Measurements from ENCODE around the gene COL27A1.
"Not testable (repeated sequence)": the region's sequence is repeated elsewhere in the genome, so short reads cannot be mapped to it uniquely, and the experiment has no call there.

The COL27A1 gene

DNA sequence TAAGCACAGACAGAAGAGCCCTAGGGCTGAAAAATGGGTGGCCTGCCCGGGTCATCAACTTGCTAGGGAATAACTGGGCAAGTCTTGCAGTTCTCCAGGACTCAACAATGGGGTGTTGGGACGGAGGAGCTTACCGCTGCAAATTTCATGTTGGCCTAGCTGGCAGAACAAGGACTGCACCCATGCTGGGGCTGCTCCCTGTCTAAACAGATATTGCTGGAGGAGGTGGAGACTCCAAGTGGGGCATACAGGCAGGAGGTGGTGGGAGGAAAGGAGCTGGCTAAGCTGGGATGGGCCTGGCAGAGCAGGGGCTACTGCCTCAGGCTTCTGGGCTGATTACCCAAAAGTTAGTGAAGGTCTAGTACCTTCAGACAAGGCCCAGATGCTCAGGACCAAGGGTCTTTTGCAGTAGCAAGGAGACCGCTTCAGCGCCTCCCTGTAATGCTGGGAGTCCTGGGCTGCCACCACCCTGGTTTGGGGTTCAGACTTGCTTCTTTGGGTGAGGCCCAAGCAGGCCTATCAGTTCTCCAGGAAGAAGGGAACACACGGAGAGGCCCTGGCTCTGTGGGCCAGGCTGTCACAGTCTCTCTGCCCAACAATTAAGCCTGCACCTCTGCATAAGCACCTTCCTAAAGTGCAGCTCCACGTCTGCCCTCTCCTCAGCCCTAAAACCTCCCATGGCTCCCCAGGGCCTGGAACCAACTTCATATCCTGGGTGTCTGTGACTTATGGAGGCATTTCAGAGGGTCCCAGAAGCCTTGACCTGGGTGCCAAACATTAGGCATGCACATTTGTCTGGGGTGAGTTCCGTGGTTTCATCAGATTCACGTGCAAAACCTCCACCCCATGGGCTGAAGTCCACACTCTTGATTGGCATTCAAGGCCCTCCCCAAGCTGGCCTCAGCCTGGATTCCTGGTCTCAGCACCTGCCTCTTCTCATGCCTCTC, 32.0 kb upstream of the COL27A1 start:
- no peak for DNase-seq

DNA sequence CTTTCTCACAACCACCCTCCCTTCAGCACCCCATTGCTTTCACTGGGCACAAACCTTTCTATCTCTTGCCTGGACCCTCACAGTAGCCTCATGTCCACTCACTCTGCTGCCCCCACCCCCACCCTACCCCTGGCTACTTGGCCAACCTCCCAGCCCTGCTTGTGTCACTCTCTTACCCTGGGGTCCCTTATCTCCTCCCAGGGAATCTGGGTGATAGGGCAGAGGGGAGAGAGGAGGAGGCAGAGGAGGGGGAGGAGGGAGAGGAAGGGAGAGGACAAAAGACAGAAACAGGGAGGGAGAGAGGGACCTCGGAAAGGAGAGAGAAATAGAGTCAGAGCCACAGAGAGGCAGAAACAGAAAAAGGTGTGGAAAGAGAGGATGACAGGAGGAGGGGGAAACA, 31.2 kb upstream of the COL27A1 start:
- DNase-seq: no peak

DNA sequence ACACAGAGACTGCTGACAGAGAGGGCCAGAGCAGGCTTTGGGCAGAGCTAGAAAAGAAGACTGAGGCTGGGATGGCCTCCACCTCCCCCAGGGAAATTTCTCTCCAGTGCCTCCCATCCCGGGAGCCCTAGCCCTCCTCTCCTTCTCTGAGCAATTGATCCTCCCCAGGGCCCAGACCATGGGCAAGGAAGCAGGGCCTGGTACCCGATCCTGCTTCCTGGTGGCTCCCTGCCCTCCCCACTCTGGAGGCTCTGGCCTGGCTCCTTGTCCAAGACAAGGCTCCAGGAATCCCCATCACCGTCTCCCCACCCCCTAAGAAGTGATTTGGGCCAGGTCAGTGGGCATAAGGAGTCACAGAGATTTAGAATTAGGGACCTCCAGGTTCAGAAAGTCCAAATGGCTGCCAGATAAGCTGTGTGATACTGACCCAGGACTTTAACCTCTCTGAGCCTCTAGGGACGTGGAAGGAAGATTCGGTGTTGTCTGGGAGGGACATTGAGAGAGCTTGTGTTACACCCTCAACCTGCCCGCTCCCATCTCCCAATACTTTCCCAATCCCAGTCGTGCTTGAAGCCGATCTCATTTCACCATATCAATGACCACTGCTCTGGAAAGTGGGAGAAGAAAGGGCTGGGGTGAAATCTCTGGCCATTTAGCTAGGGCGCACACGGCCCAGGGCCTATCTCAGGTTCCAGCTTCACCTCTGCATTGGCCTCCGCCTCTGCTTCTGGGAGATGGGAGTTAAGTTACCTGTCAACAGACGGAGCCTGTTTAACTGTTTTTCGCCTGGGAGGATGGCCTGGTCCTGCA, 30.5 kb upstream of the COL27A1 start:
- DNase-seq: no peak

DNA sequence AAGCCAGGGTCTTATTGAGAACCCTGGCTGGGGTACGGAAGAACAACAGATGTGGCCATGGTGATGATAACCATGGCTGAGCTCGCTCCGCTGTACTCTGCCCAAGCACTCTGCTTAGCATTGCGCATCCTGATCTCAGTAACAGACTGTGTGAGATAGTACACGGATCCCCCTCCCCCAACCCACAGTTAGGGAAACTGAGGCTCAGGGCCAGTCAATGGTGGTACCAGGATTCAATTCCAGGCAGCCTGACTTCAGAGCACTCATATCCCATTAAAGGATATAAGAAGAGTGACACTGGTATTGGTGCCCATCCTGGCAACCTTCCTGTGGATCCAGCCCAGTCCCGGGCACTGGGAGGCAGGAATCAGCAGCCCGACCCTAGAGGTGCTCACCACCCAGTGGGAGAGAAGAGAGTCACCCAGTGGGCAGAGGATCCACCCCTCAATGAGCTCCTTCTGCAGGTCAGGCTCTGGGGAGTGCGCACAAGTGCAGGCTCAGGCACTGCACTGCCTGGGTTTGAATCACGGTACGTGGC, 29.8 kb upstream of the COL27A1 start:
- no peak for DNase-seq

DNA sequence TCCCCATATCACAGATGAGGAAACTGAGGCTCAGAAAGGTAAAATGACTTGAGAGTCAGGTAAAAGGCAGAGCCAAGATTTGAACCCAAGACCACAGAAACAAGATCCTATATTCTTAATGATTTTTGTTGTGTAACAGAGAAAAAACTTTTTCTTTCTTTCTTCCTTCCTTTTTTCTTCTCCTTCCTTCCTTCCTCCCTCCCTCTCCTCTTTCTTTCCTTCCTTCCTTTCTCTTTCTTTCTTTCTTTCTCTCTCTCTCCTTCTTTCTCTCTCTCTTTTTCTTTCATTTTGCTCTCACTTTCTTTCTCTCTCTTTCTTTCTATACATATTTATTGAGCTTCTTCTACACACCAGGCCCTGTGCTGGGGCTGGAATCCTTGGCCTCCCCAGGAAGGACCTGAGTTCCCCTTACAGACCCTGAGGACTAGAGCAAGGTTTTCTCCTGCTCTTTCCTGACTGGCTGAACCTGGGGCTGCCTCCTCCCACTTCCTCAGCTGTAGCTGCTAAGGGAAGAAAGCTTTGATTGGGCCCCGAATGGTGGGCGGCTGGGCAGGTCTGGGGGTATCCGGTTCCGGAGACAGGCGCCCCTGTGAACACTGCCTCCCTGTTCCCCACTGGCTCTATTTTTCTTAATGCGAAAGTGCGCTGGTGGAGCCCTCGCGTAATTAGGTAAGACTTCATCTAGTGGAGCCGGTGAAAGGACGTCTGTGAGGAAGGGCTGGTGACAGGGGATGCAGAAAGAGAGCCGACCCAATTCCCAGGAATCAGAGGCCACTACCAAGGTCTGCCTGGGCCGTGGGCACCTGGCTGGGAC, 28.9 kb upstream of the COL27A1 start:
- DNase-seq: no peak

DNA sequence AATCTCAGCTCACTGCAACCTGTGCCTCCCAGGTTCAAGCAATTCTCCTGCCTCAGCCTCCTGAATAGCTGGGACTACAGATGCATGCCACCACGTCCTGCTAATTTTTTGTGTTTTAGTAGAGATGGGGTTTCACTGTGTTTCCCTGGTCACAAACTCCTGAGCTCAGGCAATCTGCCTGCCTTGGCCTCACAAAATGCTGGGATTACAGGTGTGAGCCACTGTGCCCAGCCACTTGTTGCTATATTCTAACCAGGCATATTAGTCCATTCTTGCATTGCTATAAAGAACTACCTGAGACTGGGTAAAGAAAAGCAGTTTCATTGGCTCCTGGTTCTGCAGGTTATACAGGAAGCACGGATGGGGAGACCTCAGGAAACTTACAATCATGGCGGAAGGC, 26.6 kb upstream of the COL27A1 start:
- not testable (repeated sequence) for DNase-seq

DNA sequence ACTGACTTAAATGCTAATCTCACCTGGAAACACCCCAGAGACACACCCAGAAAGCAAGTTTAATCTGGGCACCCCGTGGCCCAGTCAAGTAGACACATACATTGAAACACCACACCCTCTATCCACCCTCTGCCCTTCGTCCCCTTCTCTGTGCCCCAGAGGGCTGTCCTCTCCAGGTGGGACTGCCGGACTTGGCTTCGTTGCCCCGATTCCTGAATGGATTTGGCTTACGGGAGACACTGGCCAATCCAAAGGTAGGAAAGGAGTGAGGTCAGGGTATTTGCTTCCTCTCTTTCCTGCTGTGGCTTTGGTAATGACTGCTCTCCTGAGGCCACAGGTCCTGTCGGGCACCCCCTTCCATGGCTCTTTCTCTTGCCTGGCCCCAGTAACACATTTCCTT, 25.2 kb upstream of the COL27A1 start:
- DNase-seq: no peak

DNA sequence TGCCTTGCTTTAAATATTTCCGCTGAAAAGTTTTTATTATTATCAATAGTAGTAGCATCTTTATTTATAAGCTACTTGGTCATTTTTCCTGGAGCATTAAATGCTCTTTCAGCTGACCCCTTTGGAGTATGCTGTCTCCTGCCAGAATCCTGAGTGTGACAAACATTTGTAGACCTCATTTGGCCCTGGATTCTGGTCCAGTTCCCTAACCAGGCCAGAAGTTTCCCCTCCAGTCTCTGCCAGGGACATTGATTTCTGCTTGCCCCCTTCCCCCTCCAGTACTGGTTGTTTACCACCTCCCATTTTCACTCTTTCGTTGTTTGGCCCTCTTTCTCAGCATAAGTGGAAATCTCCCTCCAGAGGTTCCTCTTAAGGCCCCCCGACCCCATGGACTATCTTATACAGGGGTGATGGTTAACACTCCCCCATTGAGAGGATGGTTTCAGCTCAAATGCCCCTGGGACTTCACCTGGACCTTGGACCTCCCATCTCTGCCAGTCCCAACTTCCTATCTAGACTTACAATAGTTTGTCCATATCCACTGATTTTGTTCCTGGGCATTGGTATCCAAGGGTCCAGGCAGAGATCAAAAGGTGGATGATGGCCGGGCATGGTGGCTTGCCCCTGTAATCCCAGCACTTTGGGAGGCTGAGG, 24.6 kb upstream of the COL27A1 start:
- no peak for DNase-seq

DNA sequence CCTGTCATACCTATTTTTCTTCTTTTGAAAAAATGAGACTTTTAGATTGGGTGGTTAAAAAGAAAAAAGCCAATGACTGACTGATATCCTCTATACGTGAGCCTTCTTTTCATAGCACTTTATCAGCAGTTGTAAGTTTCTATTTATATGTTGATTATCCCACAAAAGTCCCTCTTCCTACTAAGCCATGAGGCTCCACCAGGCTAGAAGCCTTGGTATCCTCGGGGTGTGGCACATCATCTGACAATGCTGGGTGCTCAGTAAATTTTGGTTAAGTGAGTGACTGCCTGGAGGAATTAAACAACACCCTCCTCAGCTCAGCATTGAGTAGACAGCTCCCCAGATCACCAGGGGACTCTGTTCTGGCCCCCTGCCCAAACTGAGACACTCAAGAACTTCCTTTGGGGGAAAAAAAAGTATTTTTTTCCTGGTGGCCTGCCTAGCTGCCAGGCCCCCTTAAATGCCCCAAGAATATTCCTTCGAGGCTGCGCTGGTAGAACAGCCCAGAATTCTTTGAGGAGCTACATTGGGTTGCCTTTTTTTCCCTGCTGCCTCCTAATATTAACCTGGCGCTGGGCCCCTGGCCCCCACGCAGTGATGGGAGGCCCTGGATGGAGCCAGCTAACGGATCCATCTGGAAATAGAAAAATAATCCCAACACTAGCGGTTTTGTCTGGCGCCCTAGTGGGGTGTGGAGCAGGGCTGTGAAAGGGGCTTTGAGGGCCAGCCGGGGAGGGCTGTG, 23.4 kb upstream of the COL27A1 start:
- no peak for DNase-seq

DNA sequence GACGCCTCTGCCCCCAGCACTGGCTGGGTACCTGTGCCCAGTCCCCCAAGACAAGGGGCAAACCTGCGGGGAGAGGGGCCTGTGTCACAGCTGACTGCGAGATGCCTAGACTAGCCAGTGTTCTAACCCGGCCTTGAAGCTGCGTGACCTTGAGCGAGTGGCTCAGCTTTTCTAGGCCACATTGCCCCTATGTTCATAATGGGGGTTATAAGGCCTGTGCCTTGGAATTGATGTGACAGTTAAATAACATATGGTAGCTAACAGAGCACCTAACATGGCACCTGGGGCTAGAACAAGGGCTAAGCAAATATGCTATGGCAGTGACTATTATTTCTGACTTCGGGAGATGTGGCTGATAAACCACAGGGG, 22.8 kb upstream of the COL27A1 start:
- no peak for DNase-seq

DNA sequence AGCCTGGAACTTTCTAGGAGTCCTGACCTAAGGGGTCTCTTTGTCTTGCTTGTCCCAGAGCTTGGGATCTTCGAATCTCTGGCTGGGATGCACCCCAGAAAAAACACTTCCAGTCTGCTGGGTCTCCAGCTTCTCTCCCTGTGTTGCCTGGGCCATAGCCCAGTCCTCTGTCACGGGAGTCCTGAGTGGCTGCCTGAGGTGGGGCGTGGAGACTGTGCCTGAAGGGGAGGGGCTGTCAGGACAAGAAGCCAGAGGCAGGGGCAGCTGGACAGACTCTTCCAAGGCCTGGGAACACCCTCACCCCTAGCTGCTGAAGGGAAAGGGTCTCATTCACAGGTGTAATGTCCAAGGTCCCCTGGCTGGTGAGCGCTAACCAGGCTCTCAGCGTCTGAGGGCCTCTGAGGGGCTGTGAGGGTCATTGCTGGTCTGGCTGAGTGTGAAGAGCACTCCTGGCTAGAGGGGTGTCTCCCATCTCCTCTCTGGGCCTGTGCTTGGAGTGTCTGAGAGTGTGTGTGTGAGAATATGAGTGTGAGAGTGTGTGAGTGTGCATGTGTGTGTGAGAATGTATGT, 20.4 kb upstream of the COL27A1 start:
- DNase-seq: no peak

DNA sequence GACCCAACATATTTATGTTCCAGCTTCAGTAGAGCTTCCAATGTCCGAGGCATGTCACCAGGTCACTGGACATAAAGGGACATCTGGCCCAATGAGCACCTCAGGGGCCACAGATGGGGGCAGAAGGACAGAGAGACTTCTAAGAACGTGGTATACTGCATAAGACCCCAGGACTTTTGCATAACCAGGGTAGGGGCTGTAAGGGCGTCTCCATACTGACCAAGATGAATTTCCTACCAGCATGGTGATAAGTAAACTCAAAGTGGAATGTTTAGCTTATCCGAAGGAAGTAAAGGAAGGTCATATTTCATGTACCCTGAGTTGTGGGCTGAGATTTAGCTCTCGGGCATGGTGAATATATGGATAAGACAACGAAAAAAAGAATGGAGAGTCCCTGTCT, 17.5 kb upstream of the COL27A1 start:
- no peak for DNase-seq

DNA sequence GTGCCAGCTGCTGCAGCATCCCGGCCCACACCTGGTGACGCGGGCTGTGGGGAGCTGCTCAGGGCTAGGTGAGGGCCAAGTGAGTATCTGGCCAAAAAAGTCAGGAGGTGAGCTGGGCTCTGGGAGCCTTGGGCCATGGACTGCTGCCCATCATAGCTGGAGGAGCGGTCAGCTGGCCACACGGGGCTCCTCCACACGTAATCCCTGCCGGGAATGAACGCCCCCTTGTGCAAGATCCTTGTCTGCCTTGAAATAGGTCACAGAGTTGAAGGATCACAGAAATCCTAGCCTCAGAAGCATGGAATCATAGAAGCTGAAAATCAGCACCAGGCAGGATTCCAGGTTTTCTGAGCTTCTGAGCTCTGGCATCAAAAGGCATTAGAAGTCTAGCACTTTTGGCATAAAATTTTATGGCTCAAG, 16.8 kb upstream of the COL27A1 start:
- DNase-seq: no peak

DNA sequence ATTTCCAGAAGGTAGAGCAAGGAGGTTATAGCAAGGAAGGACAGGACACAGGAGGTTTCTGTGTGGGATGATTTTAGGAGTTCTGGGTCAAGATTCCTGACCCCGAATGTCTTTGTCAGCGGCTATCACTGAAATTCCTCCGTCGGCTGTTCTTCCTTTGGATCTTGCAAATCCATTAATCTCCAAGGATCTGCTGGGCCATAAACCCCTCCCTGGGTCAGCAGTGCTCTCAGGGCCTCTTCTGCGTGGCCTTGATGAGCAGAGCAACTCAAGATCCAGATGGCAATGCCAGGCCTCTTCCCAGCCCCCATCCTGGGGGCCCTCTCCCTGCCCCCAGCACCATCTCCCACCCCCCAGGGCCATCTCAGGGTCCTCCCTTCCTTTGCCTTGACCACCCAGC, 16.3 kb upstream of the COL27A1 start:
- no peak for DNase-seq

DNA sequence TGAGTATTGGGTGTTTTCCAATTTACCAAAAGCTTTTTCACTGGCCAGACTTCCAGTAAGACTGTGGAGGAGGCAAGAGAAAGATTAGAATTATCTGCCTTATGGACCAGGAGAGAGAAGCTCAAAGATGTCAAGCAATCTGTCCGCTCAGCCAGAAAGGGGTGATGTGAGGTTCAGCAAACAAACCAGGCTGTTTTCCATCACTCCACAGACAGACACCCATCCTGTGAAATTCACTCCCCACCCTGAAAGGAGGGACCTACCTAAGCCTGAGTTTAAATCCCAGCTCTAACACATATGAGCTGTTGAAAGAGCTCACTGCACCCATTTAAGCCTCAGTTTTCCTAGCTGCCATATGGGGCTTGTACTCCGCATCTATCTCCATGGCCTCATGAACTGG, 14.9 kb upstream of the COL27A1 start:
- DNase-seq: no peak

DNA sequence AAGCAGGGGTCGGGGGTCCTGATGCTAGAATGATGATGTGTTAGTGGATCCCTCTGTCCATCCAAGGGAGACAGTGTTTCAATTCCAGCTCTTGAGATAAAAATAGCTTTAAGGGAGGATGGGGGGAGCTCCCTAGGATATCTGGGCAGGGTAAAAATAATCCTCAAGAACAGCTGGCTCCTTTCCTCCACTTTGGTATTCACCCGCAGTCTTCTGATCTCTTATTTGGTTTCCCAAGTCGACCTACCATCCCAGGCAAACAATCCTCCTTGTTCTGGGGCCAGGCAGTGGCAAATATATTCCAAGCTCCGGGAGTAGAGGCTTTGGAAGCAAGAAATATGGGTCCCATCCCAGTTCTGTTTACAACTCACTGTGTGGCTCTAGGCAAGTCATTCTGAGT, 14.5 kb upstream of the COL27A1 start:
- DNase-seq: no peak

DNA sequence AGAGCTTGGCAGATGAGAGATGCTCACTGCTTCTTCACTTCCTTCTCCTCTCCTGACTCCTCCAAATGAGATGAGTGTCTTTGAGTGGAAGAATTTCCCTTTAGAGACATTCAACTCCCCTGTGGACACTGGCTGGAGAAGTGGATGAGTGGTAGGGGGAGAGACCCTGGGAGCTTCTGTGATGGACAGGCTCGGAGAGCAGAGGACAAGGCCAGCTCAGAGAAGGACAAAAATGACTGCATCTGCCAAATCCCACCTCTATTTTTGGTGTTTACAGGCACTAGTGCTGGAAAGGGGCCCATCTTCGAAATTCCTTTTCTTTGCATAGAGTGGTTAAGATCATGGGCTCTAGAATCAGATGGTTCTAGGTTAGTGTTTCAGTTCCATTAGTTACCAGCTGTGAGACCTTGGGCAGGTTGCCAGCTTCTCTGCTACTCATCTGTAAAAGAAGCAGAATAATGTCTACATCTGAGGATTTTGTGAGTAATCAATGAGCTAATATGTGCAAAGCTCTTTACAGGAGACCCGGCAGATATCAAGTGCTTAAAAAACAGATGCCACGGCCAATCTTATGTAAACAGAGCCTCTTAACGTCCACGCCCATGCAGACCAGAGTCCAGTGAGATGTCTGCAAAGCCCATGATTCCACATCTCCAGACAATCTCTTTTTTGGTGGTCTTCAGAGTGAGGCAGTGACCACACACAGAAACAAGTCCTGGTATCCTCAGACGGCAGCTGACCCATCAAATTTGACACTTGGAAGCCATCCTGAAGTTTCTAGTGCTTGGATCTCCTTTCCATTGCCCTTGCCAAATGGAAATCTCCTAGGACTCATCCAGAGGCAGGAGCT, 13.6 kb upstream of the COL27A1 start:
- DNase-seq: no peak

DNA sequence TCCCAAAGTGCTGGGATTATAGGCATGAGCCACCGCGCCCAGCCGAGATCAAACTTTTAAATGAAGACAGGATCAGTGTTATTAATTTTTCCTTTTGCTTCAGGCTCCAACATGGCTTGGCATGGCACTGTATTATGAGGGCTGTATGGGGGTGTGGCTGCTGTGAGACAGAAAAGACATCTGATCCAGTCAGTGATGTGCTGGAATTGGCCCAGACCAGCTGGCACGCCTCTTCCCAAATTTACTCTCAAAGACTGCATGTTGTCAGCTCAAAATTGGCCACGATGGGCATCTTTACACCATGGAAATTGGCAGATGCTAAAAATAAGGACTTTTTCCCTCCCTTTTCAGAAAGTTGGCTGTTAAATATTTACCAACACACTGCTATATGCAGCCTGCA, 12.1 kb upstream of the COL27A1 start:
- DNase-seq: no peak

DNA sequence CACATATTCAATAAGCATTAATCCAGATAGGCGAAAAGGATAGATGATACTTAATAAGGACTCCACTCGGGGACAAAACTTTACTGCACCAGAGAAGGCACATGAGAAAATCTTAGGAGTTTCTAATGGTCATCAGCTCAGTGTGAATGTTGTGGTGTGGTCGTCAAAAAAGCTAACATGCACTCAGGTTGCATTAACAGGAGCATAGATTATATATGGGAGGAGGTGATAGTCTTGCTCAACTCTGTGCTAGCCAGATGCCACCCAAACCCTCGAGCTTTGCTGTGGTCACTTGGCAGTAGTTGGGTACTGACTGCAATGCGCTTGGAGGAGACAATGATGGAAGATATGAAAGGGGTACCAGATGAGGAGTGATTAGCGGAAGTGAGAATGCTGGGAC, 8.6 kb upstream of the COL27A1 start:
- no peak for DNase-seq

DNA sequence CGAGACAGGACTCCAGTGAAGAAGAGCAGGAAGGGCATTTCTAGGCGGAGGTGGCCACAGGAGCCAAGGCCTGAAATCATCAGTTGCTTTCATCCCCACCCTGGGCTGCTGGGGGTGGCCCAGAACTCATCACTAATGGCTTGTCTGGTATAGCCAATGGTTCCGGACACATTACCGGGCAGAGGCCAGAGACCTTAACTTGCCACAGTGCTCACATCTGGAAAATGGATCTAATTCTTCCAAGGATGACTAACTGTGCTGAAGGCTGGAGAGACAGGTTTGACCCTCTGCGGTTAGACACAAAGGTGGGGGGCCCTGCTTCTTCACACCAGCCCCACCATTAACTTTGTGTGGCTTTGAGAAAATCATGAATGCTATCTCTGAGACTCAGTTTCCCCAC, 6.2 kb upstream of the COL27A1 start:
- no peak for DNase-seq

Data from activated naive CD4-positive, alpha-beta T cell (primary cell).